Neural cell (in vitro differentiated cells): ENCODE data around the gene CRHR1.

Experiments
- EP300 ChIP-seq: fragments of 450-650 bp; conservative IDR thresholded peaks from 2 replicates; pipeline ENCODE4 v1.6.1; 2014; ENCODE audit warnings: antibody characterized with exemption, mild to moderate bottlenecking, moderate library complexity; ENCODE audit not compliant: poor library complexity, severe bottlenecking
- RAD21 ChIP-seq: fragments of 450-650 bp; conservative IDR thresholded peaks from 2 replicates; pipeline ENCODE4 v1.6.1; 2014; ENCODE audit warnings: antibody characterized with exemption, mild to moderate bottlenecking, moderate library complexity
- TF ChIP-seq, protein P1 (sequence below): fragments of 450-650 bp; IDR thresholded peaks from 2 replicates; pipeline ENCODE4 v1.5.1; 2014; ENCODE audit warnings: antibody characterized with exemption, mild to moderate bottlenecking, moderate library complexity; ENCODE audit not compliant: poor library complexity, severe bottlenecking
- TF ChIP-seq, protein P2 (sequence below): IDR thresholded peaks from 2 replicates; pipeline ENCODE4 v1.6.1; 2012; ENCODE audit warnings: borderline replicate concordance

DNA sequence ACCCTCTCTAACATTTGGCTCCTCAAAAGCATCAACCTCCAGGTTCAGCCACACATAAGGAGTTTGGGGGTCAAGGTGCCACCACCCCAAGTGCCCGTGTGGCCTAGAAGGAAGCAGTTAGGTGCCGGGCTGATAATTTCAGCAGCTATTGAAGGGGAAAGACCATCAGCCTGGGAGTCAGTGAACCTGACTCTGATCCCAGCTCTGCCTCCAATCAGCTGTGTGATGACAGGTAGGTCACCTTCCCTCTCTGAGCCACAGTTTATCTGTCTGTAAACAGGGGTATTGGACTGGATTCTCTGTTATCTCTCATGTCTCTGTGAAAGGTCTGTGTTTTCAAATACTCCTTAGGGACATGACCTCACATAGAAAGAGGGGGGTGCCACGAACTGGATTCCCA, 3.9 kb downstream of the CRHR1 start:
- no peak for TF ChIP-seq EP300
- TF ChIP-seq, protein P1, sequence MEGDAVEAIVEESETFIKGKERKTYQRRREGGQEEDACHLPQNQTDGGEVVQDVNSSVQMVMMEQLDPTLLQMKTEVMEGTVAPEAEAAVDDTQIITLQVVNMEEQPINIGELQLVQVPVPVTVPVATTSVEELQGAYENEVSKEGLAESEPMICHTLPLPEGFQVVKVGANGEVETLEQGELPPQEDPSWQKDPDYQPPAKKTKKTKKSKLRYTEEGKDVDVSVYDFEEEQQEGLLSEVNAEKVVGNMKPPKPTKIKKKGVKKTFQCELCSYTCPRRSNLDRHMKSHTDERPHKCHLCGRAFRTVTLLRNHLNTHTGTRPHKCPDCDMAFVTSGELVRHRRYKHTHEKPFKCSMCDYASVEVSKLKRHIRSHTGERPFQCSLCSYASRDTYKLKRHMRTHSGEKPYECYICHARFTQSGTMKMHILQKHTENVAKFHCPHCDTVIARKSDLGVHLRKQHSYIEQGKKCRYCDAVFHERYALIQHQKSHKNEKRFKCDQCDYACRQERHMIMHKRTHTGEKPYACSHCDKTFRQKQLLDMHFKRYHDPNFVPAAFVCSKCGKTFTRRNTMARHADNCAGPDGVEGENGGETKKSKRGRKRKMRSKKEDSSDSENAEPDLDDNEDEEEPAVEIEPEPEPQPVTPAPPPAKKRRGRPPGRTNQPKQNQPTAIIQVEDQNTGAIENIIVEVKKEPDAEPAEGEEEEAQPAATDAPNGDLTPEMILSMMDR, result no peak
- TF ChIP-seq, protein P2, sequence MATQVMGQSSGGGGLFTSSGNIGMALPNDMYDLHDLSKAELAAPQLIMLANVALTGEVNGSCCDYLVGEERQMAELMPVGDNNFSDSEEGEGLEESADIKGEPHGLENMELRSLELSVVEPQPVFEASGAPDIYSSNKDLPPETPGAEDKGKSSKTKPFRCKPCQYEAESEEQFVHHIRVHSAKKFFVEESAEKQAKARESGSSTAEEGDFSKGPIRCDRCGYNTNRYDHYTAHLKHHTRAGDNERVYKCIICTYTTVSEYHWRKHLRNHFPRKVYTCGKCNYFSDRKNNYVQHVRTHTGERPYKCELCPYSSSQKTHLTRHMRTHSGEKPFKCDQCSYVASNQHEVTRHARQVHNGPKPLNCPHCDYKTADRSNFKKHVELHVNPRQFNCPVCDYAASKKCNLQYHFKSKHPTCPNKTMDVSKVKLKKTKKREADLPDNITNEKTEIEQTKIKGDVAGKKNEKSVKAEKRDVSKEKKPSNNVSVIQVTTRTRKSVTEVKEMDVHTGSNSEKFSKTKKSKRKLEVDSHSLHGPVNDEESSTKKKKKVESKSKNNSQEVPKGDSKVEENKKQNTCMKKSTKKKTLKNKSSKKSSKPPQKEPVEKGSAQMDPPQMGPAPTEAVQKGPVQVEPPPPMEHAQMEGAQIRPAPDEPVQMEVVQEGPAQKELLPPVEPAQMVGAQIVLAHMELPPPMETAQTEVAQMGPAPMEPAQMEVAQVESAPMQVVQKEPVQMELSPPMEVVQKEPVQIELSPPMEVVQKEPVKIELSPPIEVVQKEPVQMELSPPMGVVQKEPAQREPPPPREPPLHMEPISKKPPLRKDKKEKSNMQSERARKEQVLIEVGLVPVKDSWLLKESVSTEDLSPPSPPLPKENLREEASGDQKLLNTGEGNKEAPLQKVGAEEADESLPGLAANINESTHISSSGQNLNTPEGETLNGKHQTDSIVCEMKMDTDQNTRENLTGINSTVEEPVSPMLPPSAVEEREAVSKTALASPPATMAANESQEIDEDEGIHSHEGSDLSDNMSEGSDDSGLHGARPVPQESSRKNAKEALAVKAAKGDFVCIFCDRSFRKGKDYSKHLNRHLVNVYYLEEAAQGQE, result no peak
- no peak for TF ChIP-seq RAD21
